HPDE6-E6E7 (cell line): ENCODE results near the gene ZSWIM3.

Source experiments
- DNase-seq: peaks from one replicate; pipeline ENCODE4 v3.0.0; 2011; ENCODE audit warnings: missing footprints; ENCODE audit errors: extremely low spot score

The ZSWIM3 gene

DNA sequence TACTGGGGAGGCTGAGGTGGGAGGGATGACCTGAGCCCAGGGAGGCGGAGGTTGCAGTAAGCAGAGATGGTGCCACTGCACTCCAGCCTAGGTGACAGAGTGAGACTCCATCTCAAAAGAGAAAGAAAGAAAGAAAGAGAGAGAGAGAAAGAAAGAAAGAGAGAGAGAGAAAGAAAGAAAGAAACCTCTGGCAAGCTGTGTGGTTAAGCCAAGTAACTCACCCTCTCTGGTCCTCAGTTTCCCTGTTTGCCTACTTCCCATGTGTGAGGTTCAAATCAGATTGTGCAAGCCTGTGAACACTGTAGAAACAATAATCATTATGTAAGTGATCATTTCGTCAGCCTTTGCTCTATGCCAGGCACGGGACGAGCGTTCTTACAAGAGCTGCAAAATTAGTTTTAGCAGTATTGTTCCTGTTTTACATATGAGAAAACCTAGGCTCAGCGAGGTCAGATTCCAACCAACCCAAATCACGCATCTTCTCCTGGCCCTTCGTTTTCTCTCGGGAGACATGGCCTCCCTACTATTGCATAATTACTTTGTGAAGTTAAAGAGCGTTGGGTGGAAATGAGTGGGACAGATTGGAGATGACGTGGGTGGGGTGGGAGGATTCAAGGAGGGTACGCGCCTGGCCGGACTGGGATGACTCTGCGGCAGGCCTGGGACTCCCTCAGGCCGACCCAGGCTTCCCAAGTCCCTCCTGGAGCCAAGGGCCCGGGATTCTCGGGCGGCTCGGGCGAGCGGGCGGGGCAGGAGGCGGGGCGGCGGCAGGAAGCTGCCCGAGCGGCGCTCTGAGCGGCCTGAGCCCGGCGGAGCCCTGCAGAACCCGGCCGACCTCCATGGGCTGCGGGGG lies 24.2 kb upstream of the ZSWIM3 start, which contains the start of gene SNX21:
Gene SNX21 (plus strand): TSS at position 770 of the 853 bp plus-strand sequence. CDS start 121 bp downstream, outside the sequence.
- peak; percentile 90 for DNase-seq

DNA sequence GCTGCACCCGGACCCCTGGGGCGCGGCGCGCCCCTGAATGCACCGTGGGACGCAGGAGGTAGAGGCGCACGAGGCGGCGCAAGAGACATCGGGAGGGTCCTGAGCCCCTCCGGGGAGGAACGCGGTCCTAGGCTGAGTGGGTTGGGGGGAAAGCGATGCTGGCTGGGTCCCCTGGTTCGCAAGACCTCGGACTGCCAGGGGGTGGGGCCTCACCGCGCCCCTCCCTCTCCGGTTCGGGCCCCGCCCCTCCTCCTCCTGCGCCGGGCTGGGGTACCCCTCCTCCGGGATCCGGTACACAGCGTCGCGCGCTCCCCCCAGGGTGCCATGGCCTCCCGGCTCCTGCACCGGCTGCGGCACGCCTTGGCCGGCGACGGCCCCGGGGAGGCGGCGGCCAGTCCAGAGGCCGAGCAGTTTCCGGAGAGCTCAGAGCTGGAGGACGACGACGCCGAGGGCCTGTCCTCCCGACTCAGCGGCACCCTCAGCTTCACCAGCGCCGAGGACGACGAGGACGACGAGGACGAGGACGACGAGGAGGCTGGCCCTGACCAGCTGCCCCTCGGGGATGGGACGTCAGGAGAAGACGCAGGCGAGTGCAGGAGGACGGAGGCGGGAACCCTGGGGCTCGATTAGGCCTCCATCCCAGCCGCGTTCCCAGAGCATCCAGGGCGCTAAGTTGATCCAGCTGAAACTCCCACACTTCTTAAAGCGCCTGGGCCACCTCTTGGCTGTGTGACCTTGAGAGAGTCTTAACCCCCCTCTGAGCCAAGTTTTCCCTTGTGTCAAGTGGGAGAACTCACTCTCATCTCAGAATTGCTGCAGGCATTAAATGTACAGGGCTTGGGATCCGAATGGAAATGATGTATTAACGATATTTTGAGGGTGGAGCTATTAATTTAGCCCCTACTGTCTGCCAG lies 23.3 kb upstream of the ZSWIM3 start:
- DNase-seq: peak; percentile 89

DNA sequence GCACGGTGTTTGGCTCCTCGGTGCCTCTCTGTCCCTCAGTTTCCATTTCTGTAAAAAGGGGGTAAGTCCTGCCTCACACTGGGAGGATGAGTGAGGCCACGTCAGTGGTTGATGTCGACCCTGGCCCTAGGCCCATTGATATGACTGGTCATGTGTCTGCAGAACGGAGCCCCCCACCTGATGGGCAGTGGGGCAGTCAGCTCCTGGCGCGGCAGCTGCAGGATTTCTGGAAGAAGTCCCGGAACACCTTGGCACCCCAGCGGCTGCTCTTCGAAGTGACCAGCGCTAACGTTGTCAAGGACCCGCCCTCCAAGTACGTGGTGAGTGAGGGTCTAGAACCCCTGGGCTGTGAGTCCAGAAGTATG lies 22.6 kb upstream of the ZSWIM3 start:
- DNase-seq: no peak

DNA sequence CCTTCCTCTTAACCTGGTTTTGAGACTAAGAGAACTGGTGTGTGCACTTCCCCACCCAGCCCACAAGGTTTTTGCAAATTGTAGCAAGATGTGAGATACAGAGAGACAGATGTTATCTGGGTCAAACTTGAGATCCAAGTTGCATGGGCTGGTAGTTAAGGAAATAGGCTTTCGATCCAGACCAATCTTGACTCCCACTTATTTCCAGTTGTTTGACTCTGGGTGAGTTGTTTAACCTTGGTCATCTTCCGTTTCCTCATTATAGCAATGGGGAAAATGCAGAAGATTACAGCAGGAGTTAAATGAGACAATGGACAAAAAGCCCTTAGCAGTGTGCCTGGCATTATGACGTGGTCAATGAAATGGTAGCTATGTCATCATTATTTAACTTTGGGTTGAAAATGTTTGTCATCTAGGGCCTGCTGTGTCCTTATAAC lies 22.1 kb upstream of the ZSWIM3 start:
- no peak for DNase-seq

DNA sequence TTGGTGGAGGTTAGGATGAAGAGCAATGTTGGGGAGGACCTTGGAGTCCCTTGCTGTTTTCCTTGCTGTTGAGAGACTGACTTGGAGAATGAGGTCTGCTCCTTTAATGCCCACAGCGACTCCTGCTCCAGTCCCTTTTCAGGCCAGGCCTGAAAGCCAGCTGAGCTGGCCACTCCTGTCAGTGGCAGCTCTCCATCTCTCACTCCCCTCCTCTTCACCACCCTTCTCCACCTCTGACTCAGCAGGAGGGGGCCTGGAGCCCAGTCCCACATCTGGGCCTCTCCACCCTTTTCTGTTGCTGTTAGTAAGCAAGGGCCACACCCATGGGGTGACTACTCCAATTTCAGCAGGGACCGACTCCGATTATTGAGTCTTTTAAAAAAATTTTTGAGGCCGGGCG lies 21.6 kb upstream of the ZSWIM3 start:
- no peak for DNase-seq

DNA sequence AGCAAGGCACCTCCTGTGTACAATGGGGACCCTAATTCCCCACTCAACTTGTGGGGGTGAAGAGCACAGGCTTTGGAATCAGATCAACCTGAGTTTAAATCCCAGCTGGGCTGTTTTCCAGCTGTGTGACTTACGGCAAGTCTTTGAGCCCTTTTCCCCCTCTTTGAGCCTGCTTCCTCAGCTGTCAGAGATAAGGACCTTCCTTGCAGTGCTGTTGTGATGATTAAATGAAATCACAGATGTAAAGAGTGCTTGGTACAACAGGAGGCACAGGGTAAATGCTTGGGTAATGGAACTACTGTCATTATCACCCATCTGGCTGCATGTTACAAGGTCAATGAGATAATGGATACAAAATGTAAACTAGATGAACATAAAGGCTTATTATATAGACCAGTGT lies 20.6 kb upstream of the ZSWIM3 start:
- no peak for DNase-seq

DNA sequence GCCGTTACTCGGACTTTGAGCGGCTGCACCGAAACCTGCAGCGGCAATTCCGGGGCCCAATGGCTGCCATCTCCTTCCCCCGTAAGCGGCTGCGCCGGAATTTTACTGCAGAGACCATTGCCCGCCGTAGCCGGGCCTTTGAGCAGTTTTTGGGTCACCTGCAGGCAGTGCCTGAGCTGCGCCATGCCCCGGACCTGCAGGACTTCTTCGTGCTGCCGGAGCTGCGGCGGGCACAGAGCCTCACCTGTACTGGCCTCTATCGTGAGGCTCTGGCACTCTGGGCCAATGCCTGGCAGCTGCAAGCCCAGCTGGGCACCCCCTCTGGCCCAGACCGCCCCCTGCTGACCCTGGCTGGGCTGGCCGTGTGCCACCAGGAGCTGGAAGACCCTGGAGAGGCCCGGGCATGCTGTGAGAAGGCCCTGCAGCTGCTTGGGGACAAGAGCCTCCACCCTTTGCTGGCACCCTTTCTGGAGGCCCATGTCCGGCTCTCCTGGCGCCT lies 16.7 kb upstream of the ZSWIM3 start:
- DNase-seq: no peak

DNA sequence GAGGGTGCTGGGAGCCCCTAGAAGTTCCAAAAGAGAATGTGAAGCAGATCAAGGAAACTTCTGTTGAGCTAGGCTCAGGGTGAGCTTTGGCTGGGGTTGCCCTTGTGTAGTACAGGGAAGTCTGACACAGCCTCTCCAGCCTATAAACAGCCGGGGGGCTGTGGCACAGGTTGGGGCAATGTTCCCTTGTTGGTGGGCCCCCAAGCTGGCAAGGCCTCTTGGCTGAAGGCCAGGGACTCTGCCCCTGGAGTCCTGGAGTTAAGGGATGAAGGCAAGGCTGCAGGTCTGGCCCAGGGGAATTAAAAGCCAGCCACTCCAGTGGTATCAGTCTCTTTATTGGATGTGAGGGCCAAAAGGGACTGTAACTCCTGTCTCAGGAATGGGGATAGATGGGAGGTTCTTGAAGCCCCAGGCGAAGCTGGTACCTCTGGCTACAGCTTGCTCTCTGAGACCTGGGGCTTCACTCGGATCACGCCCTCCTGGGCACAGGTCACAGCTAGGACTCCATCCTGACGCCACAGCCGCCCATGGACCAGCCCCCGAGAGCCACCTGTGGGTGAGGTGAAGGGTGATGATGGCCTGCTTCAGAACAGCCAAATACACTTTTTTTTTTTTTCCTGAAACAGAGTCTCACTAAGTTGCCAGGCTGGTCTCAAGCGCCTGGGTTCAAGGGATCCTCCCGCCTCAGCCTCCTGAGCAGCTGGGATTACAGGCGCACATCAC lies 15.8 kb upstream of the ZSWIM3 start:
- DNase-seq: no peak

DNA sequence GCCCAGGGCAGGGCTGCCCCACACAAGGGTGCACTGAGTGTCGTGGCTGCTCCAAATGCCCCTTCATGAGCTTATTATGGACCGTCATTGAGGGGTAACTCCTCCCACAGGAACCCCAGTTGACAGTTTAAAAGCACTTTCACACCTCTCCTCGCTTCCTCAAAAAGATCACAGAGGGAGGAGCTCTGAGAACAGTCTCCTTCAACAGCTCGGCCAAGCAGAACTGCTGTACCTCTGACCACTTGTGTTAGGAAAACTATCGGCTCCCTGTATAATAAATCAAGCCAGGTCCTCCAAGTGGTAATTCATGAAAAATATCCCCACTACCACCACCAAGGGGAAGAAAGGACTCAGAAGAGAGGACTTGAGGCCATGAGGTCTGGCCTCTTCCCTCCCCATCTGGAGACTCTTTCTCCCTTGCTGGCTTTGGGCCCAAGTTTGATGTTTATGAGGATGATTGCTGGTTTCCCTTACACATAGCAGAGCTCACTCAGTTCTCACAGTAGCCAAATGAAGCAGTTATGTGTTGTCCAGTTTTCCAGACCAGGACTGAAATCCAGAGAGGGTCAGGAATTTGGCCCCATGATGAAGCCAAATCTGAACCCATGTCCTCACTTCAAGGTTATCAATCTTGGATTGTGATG lies 15.1 kb upstream of the ZSWIM3 start:
- no peak for DNase-seq

DNA sequence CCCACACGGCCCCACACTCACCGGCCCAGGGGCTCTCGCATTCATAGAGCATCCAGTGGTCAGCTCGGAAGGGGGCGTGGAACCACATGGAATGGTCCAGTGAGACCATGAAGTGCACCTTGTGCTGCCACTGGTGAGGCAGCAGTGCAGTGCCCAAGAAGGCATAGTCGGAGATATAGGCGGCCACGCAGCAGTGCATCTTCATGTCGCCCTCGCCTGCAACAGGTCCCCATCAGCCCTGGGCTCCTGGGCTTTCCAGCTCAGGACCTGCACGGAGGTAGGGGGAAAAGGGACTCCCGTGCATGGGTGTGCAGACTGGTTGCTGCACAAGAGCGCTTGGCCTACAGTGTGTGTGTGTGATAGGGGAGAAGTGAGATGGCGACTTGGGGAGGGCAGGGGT lies 13.9 kb upstream of the ZSWIM3 start:
- DNase-seq: no peak

DNA sequence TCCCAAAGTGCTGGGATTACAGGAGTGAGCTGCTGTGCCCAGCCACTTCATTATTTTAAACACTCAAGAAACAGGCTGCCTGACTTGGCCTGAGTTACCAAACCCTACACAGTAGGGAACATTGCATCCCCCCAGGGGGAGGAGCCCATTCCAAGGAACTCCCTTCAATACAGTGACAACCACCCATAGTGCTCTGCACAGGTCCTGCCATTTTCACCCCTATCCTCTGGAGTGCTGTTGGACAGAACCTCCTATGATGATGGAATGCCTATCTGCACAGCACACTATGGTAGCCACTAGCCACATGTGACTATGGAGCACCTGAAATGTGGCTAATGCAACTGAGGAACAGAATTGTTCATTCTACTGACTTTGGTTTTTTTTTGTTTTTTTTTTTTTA lies 12.0 kb upstream of the ZSWIM3 start:
- no peak for DNase-seq

DNA sequence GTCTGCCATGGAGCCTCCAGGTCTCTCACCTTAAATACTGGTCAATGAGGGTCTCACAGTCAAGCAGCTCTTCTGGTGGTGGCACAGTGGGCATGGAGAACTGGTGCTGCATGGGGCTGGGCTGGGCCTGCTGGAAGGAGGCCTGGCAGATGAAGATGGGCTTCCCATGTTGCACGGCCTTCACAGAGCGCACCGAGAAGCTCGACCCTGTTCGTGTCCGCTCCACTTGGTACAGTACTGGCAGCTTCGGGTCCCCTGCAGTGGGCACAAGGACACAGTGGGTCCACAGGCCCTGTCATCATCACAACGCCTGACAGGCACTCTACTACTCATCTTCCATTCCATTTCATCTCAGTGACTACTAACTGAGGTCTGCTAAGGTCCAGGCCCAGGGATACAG lies 9.0 kb upstream of the ZSWIM3 start:
- DNase-seq: no peak

DNA sequence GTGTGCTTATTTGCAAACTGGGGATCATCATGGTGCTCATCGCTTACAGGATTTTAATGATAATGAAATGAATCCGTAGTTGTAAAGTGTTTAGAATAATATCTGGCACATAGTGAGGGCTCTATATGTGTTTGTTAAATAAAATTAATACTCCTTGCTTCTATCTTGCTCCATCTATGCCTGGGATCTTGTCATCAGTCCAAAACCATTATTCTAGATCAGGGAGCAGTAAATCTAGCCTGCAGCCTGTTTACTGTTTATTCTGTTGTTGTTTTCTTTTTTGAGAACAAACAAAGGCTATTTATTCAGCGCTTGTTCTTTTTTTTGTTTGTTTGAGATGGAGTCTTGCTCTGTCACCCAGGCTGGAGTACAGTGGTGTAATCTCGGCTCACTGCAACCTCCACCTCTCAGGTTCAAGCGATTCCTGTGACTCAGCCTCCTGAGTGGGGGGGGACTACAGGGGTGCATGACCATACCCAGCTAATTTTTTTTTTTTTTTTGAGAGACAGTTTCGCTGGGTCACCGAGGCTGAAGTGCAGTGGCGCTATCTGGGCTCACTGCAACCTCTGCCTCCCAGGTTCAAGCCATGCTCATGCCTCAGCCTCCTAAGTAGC lies 8.3 kb upstream of the ZSWIM3 start:
- no peak for DNase-seq

DNA sequence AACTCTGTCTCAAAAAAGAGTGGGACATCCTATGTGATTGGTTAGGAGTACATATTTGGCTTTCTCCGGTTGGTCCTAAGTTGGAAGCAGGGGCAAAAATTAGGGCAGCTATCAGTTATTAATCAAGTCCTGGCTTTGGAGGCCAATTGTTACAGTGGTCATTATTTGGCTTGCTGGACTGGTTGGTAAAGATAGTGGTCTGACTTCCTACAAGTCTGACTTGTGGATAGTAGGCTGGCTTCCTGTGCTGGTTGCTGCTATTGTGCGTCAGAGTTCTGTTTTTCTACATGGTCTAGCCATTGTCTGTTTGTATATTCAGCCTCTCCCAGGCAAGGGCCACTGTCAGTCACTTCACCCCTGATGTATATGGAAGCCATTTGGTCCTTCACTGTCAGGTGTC lies 7.2 kb upstream of the ZSWIM3 start:
- no peak for DNase-seq

DNA sequence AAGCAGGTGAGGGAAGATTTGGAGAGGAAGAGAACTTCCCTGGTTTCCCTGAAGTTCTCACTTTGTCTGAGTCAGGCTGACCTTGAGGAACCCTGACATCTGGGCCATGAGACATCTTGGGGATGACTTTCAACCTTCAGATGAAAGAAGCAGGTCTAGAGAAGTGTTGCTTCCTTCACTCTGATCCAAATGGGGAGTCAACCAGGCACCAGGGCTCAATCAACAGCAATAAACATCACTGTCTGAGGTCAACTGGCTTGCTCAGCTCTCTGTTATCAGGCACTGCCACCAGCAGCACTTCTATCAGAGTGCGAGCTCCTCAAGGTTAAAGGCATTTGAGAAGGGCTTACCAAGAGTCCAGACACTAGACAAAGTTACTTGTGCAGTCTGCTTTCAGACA lies 6.5 kb upstream of the ZSWIM3 start:
- no peak for DNase-seq

DNA sequence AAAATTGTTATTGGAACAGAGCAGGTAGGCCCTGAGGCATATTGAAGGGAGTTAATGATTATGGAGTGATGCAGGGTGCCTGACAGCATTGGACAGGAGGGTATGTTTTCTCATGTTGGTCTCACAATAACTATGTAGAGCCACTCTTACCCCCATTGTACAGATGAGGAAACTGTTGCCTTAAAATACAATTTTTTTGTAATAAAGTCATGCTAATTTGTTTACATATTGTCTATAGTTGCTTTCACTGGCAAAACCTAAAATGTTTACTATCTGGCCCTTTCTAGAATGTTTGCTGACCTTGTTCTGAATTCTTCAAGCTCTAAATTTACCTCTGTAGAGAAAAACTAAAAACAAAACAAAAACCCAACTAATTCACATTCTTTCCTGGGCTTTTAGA lies 5.9 kb upstream of the ZSWIM3 start:
- DNase-seq: no peak

DNA sequence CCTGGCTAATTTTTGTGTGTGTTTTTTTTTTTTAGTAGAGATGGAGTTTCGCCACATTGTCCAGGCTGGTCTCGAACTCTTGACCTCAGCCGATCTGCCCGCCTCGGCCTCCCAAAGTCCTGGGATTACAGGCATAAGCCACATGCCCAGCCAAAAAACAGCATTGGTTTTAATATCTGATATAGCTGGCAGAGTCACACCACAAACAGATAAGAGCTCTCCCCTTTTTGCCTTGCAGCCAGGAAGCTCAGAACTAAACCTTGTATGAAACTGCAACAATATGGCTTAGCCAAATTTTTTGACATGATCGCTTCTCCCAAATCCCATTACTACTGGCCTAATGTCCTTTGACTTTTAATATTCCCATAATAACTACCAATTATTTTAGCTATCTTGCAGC lies 5.1 kb upstream of the ZSWIM3 start:
- DNase-seq: no peak

DNA sequence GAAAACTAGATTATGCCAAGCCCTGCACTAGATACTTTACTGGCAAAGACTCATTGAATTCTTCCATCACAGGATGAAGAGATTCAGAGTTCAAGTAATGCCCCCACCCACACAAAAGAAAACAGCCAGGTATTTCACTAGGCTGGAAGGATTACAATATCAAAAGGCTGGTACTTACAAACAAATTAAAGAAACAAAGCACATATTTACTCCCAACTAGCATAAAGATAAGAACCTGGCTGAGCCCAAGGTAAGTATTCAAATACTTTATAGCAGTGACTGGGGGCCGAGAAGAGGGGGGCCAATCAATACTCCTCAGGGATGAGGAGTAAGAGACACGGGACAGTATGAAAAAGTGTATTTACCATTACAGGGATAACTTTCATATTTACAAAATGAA lies 3.9 kb upstream of the ZSWIM3 start:
- no peak for DNase-seq

DNA sequence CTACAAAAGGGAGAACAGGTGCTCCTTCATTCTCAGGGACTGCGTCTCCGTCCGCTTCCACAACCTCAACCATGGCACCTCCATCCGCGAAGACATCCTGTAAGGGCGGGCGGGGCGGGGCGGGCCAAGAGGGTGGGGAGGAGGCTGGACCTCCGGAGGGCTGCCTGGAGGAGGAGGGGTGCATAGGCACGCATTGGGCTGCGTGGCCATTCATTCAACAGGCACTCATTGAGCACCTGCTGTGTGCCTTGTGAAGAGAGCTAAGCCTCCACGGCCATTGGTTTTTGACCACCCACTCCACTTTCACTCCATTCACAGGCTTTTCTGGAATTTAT lies 435 bp downstream of the ZSWIM3 start:
- no peak for DNase-seq

DNA sequence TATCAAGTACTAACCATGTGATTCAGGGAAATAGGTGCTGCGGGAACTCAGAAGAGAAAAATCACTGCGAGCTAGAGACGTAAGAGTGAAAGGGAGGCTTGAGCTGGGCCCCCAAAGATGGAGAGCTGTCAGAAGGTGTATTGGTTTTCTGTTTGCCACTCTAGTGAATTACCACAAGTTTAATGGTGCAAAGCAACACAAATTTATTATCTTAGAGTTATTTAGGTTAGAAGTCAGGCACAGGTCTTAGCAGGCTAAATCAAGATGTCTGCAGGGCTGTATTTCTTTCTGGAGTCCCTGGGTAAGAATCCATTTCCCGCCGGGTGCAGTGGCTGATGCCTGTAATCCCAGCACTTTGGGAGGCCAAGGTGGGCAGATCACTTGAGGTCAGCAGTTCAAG lies 2.5 kb downstream of the ZSWIM3 start:
- DNase-seq: no peak

DNA sequence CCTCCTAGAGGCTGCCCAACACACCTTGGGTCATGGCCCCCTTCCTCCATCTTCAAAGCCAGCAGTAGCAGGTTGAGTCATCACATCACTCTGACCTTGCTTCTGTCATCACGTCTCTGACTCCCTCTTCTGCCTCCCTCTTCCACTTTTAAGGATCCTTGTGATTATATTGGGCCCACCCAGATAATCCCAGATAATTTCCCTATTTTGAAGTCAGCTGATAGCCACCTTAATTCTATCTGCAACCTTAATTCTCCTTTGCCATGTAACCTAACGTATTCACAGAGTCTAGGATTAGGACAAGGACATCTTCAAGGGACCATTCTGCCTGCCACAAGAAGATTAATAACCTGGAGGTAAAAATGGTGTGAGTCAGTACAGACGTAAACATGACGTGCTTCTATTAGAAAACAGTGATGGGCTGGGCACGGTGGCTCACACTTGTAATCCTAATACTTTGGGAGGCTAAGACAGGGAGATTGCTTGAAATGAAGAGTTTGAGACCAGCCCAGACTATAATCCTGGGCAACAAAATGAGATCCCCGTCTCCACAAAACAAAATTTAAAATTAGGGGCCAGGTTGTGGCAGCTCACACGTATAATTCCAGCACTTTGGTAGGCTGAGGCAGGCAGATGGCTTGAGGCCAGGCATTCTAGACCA lies 3.3 kb downstream of the ZSWIM3 start:
- no peak for DNase-seq
